NCI-H748 (cell line): ENCODE measurements around the gene EPN2.

Source experiments
- DNase-seq: peaks from one replicate; lab custom pipeline; 2025; ENCODE audit not compliant: unreplicated experiment; lab: John Stamatoyannopoulos, UW

EPN2 gene

GRCh38 chr17:19290066-19290705 is 53.0 kb downstream of the EPN2 start:
- no peak for DNase-seq

GRCh38 chr17:19291646-19292376 is 54.6 kb downstream of the EPN2 start:
- no peak for DNase-seq

- DNase-seq = no peak
Measured at GRCh38 chr17:19292377-19292711, 55.2 kb downstream of the EPN2 start.

GRCh38 chr17:19294443-19294842 is 57.3 kb downstream of the EPN2 start:
- no peak for DNase-seq

GRCh38 chr17:19295473-19296135 is 58.4 kb downstream of the EPN2 start:
- DNase-seq = no peak

GRCh38 chr17:19296786-19297778 is 59.9 kb downstream of the EPN2 start:
- DNase-seq = no peak

- no peak for DNase-seq
Measured at GRCh38 chr17:19298569-19299213, 61.5 kb downstream of the EPN2 start.

GRCh38 chr17:19299214-19299747 is 62.1 kb downstream of the EPN2 start:
- DNase-seq = no peak

- no peak for DNase-seq
Measured at GRCh38 chr17:19299866-19300265, 62.7 kb downstream of the EPN2 start.

GRCh38 chr17:19301274-19301951 is 64.2 kb downstream of the EPN2 start:
- DNase-seq = no peak

- no peak for DNase-seq
Measured at GRCh38 chr17:19301973-19302372, 64.8 kb downstream of the EPN2 start.

- DNase-seq = no peak
Measured at GRCh38 chr17:19302791-19303331, 65.7 kb downstream of the EPN2 start.

GRCh38 chr17:19303367-19303776 is 66.2 kb downstream of the EPN2 start:
- DNase-seq = no peak

GRCh38 chr17:19304209-19304608 is 67.0 kb downstream of the EPN2 start:
- no peak for DNase-seq

GRCh38 chr17:19304751-19305150 is 67.6 kb downstream of the EPN2 start:
- no peak for DNase-seq

GRCh38 chr17:19305256-19305655 is 68.1 kb downstream of the EPN2 start:
- DNase-seq = no peak

- DNase-seq = no peak
Measured at GRCh38 chr17:19305761-19306159, 68.6 kb downstream of the EPN2 start.

GRCh38 chr17:19306160-19307111 is 69.3 kb downstream of the EPN2 start:
- DNase-seq = no peak
